Measurements from ENCODE around the gene RAP1GAP2.
"Not testable (repeated sequence)": the region's sequence is repeated elsewhere in the genome, so short reads cannot be mapped to it uniquely, and the experiment has no call there.

Gene RAP1GAP2

GRCh38 chr17:2815781-2816185 is 19.5 kb downstream of the RAP1GAP2 start:
- DNase-seq = no peak

GRCh38 chr17:2816688-2817087 is 20.4 kb downstream of the RAP1GAP2 start:
- no peak for DNase-seq

GRCh38 chr17:2819294-2819693 is 23.1 kb downstream of the RAP1GAP2 start:
- DNase-seq = not testable (repeated sequence)

DNA sequence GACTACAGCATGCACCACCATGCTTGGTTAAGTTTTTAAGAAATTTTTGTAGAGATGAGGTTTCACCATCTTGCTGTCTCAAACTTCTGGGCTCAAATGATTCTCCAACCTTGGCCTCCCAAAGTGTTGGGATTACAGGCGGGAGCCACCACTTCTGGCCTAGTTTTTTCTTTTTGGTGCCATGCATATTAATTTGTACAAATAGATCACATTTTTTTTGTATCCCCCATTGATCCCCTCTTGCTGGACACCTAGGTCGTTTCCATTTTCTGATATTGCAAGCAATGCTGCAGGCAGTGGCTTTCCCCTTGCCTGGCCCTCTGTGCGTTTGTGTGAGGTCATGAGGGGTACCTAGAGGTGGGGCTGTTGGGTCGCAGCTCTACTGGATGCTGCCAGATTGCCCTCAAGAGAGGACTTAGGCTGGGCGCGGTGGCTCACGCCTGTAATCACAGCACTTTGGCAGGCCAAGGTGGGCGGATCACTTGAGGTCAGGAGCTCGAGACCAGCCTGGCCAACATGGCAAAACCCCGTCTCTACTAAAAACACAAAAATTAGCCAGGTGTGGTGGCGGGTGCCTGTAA is 23.8 kb downstream of the RAP1GAP2 start:
- no peak for DNase-seq

- no peak for DNase-seq
Observed at GRCh38 chr17:2821868-2822267, 25.6 kb downstream of the RAP1GAP2 start.

- no peak for DNase-seq
Observed at GRCh38 chr17:2822358-2822757, 26.1 kb downstream of the RAP1GAP2 start.

GRCh38 chr17:2825253-2825970 is 29.2 kb downstream of the RAP1GAP2 start:
- no peak for DNase-seq

DNA sequence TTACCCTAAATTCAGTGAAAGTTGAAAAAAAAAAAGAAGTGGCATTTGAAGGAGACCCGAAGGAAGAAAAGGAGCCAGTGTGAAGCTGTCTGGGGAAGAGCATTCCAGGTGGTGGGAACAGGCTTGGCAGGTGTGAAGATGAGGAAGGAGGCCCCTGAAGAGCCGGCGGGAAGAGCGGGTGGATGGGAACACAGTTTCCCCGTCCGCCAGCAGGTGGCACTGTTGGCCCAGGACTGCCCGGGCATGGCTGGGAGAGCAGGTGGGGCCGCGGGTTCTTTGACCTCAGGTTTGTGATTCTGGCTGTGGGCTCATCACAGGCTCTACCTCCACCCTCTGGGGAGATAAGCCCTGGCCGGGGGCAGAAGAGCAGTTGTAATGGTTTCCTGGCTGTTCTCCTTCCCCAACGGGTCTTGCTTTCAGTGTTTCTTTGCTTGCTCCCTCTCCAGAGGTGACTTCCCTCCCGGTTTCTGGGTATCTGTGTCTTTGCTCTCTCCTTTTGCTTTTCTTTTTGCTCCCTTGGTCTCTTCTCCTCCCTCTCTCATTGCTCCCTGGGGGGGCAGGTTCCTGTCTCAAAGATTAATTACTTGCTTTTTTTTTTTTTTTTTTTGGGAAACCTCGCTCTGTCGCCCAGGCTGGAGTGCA is 32.3 kb downstream of the RAP1GAP2 start:
- DNase-seq = peak; percentile 60

GRCh38 chr17:2830678-2831077 is 34.4 kb downstream of the RAP1GAP2 start:
- DNase-seq = no peak

GRCh38 chr17:2835780-2836179 is 39.5 kb downstream of the RAP1GAP2 start:
- no peak for DNase-seq

GRCh38 chr17:2837147-2837561 is 40.9 kb downstream of the RAP1GAP2 start:
- DNase-seq = peak; percentile 31

- DNase-seq = no peak
Observed at GRCh38 chr17:2841606-2842005, 45.4 kb downstream of the RAP1GAP2 start.

DNA sequence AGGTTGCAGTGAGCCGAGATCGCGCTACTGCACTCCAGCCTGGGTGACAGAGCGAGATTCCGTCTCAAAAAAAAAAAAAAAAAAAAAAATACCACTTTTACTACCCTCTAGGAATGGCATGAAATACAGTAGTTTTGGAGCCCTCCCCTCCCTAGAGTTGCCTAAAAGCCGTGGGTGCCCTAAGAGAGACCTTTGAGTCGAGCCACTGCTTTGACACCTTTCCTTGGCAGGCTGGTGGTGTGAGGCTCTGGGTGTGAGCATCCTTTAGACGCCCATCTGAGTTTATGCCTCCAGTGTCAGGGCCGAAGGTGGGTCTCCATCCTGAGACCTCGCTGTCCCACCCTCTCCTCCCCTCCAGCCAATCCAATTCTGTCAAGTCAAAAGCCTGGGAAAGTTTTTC is 46.2 kb downstream of the RAP1GAP2 start:
- DNase-seq = no peak

GRCh38 chr17:2844416-2844815 is 48.2 kb downstream of the RAP1GAP2 start:
- DNase-seq = no peak

GRCh38 chr17:2847381-2848333 is 51.4 kb downstream of the RAP1GAP2 start:
- DNase-seq = no peak

GRCh38 chr17:2849327-2849670 is 53.1 kb downstream of the RAP1GAP2 start:
- DNase-seq = no peak

DNA sequence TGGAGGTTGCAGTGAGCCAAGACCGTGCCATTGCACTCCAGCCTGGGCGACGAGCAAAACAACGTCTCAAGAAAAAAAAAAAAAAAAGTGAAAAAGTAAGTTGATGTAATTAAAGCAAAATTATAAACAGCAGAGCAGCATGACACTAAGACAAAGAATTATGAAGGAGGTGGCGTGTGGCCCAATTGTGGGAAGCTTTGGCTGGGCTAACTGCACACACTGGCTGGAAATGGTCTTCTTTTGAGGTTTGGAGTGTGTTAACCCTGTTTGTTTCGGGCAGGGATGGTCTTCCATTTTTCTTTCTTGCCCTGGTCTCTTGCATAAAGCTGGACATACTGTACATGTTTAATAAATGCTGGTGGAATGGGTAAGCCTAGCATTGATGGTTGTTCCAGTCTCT is 54.8 kb downstream of the RAP1GAP2 start:
- no peak for DNase-seq

DNA sequence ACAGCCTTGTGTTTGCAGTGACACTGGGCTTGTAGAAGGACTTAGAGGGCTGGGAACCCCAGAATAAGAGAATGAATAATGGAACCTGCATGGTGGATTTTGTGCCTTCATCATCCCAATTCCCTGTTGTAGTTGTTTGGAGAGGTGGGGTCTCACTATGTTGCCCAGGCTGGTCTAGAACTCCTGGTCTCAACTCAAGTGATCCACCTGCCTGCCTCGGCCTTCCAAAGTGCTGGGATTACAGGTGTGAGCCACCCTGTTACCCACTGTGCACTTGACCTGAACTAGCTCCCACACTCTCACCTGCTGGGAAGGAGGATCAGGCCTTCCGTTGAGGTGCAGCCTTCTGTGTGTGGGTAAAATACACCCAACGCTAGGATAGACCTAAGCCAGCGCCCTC is 55.4 kb downstream of the RAP1GAP2 start:
- no peak for DNase-seq

DNA sequence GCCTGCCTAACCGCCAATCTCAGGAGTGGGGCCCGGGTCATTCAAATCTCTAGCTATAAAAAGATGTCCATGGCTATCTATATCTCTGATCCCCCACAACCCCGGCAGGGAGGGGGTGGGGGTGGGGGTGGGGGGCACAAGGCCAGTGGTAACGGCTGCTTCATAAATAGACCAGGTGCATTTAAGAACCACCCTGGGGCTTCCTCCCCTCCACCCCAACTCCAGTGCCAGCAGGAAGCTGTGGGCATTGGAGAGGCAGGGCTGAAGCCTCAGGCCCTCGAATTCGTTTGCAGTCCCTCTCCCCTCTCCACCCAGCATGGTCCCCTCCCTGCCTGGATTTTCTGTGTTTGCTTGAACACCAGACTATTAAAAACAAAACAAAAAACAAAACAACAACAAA is 56.0 kb downstream of the RAP1GAP2 start:
- DNase-seq = no peak

- no peak for DNase-seq
Observed at GRCh38 chr17:2852729-2853282, 56.6 kb downstream of the RAP1GAP2 start.

- peak; percentile 27 for DNase-seq
Observed at GRCh38 chr17:2853283-2854142, 57.3 kb downstream of the RAP1GAP2 start.
